ENCODE results near the gene PXMP2.
"Not testable (repeated sequence)": the region's sequence is repeated elsewhere in the genome, so short reads cannot be mapped to it uniquely, and the experiment has no call there.

PXMP2 gene

DNA sequence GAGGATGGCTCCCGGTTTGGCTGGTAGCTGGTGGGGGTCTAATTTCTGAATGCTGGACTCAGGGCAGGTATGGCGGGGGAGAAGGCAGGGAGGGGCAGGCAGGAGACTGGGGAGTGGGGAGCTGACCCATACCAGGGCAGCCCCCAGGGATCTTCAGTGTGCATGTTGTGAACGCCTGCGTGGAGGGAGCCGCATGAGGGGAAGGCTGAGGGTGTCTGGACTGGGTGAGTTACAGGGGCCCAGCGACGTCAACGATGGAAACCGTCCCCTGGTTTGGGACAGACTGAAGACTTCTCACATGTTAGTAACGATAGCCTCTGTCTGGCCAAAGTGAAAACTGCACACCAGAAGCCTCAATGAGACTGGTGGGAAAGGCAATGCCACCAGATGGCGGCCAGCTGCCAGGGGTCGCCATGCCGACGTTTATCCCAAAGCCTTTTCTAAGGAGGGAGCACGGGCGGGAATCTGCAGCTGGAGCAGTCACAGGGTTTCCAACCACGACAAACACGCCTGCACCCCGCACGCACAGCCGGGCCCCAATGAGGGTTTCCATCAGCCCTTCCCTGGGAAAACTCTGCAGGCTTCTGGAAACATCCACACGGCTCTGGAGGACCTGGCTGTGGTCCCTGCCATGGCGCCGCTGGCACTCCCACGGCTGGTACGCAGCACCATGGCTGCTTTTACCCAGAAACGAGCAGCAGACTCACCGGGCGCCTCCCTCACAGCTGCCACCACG lies 37.3 kb downstream of the PXMP2 start:
- DNase-seq, result no peak

DNA sequence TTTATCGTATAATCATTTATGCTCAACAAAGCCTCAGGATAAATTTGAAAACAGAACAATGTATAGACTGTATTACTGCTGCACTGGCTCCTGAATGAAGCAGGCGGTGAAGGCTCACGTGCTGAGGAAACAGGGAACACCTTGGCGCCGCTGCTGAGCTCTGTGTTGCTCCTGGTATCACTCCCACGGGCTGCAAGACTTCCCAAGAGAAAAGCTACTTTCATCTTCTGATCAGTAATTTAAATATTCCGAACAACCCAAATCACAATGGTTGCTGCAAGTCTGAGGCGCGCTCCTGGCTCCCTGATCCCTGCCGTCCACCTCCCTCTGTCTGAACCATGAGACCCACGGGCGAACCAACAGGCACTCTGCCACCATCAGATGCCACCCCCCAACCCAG lies 39.0 kb downstream of the PXMP2 start:
- DNase-seq, result no peak

DNA sequence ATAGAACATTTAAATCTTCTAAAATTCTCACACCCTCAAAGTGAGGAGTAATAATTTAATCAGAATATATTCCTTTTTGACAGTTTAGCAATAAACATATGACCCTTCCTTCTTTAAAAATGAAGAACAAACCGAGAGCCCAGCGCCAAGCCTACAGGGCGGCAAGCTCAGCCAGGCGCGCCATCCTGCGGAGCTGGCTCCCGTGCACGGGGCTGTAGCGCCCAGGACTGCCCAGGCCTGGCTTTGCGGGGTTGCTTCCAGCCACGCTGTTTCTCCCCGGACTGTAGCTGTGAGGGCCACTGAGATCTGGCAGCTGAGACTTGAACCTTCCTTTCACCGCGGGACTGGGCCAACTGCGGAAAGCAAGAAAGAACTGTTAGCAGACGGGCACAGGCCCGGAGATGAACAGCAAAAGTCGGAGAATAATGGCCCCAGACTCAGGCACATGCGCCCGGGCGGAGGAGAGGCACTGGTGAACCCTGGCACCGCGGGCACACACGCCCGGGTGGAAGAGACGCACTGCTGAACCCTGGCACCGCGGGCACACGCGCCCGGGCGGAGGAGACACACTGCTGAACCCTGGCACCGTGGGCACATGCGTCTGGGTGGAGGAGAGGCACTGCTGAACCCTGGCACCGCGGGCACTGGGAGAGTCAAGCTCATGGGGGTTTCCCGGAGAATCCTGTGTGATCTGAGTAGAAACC lies 39.9 kb downstream of the PXMP2 start:
- no peak for DNase-seq

DNA sequence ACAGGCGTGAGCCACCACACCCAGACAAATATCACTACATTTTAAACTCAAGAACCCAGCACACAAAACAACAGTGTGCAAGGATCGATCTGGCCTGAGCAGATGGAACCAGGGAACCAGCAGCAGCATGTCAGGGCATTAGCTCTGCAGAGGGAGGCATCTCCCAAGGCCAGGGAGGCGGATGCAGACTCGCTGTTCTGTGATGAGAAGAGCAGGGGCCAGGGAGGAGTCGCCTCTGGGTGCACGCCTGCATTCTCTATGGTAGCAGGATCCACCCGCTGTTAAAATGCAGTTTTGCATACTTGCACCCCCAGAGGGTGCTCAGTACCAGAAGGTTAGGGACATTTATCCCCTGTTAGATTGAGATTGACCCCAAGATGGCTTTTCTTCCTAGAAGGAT lies 41.1 kb downstream of the PXMP2 start:
- no peak for DNase-seq

DNA sequence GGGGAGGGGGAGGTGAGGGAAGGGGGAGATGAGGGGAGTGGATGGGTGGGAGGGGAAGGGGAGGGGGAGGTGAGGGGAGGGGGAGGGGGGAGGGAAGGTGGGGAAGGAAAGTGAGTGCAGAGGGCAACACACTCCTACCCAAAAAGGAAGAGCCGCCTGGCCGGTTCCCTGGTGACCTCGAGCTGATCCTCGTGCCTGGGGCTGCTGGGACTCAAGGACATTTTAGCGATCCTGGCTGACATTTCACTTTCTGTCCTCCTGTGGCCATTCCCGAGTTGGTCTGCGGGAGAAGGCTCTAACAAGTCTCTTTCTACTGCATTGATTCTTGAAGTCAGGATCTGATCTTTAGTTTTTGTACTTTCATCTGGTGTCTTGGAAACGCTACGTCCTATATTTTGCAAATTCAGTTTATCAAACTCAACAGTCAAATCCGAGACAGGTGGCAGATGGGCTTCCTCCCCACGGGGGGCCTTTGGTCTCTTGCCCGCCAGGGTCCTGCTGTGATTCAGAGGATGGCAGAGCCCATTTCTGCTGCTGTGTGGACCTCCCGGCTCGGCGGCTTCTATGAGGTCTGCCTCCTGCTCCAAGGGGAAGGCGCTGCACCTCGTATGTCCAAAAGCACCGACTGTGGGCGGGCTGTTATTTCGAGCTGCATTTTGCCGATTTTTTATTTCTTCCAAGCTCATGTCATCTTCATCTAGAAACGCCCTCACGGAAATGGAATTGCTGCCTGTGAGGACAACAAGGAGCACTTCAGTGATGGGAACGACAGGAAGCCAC lies 42.3 kb downstream of the PXMP2 start:
- DNase-seq, result no peak

DNA sequence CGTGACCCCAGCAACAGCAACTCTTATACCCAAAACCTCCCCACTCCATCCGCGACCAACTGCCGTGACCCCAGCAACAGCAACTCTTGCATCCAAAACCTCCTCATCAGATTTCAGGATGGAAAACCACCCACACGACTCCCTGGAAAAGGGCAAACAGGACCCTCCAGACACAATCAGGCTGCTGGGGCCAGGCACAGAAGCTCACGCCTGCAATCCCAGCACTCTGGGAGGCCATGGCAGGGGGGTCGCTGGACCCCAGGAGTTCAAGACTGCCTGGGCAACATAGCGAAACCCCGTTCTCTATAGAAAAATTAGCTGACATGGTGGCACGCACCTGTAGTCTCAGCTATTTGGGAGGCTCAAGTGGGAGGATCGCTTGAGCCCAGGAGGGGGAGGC lies 43.0 kb downstream of the PXMP2 start:
- no peak for DNase-seq

DNA sequence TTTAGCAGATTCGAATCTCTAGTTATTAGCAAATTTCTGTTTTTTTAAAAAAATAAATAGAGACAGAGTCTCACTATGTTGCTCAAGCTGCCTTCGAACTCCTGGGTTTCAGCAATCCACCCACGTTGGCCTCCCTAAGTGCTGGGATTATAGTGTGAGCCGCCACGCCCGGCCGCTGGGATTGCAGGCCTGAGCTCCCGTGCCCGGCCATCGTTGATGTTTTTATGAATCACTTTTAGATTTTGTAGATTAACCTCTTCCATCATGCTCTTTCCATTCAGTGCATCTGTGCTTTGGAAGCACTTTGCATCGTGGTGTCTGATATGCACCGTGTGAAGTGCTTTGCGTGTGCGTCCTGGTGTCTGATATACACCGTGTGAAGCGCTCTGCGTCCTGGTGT lies 44.2 kb downstream of the PXMP2 start:
- DNase-seq, result no peak

DNA sequence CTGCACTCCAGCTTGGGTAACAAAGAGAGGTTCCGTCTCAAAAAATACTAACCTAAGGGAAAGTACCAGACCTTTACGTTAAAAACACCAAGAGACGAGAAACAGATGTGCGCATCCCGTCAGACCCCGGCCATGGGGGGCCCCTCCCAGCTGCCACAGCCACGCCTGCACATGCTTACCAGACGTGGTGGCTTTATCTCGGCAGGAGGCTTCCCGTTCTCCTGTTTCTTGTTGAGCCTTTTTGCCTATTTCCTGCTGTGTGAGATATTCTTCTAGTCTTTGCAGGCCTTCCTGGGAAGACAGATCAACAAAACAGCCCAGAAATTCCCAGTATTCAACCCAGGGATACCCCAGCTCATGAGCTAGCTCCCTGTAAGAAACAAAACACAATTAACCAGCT lies 46.8 kb downstream of the PXMP2 start:
- no peak for DNase-seq

DNA sequence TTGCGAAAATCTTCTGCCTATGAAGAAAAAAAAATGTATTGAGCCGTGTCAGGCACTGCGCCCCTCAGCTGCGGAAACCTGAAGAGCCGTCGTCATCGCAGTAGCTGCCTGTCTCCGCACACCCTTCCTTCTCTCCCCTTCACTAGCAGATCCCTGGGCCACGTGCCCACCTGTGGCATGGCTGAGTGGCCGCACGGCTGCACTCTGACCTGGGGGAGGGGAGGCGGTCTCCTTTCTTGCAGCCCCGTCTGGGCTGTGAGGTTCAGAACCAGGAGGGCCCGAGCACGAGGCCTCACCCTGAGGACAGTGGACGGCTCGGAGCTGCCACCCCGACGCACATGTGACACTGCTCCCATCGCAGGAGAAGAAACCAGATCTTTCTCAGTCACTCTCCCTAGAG lies 48.1 kb downstream of the PXMP2 start:
- DNase-seq, result no peak

DNA sequence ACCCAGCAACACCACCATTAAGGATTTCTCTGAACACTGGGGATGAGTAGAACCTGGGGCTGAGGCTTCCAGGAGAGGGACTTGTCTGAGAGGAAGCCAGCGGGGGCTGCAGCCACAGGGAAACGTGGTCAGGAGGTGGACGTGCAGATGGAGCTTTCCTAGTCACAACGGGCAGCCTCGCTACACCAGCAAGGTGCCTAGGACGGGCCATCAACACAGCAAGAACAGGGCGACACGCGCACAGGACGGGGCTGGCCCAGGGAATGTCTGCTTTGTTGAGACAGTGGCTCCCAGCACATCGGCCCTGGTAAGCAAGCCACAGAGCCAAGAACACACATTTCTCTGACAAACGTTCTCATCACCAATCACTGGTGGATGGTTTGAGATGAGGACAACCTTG lies 49.0 kb downstream of the PXMP2 start:
- DNase-seq, result no peak

DNA sequence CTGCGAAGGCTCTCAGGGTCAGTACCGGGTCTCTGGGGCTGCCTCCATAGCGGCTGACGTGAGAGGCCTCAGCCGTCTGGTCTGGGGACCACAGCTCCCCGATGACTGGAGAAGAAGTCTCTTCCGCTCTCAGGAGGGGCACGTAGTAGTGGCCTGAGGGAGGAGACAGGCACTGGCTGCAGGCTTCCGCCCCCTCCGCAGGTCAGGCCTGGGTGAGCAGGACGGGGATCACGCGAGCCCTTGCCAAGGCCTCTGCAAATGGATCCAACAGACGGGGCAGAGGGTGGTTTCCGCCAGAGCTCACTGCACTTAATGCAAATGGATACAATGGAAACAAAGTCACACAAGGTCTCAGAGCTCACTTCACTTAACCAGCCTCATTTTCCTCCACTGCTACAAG lies 49.5 kb downstream of the PXMP2 start:
- no peak for DNase-seq

DNA sequence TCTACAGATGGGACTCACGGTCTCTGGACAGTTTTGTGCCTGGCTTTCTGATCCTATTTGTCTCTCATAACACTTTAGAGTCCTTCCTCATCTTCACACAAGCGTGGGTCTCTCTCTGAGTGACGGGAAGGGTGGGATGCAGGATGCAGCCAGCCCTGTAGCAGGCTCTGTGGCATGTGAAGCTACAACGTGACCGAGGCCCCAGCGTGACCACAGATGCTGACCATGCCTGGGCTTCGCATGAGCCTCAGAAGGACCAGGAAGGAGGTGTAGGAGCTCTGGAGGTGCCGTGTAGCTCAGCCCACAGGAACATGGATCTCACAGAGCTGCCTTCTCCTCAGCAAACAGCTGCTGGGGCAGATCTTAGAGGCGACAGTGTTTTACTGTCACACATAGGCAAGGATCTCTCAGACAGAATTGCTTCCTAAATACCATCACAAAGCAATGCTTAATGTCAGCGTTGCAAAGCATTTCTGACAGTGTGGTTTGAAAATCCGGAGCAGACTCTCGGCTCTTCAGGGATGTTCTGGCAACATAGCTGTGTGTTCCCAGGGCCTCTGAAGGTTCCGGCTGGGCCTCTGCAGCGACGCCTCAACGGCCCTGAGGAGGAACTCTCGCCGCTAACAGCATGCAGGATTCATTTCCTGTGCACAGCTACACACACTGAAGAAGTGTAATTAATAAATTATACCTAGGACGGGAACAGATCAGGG lies 52.4 kb downstream of the PXMP2 start:
- no peak for DNase-seq

DNA sequence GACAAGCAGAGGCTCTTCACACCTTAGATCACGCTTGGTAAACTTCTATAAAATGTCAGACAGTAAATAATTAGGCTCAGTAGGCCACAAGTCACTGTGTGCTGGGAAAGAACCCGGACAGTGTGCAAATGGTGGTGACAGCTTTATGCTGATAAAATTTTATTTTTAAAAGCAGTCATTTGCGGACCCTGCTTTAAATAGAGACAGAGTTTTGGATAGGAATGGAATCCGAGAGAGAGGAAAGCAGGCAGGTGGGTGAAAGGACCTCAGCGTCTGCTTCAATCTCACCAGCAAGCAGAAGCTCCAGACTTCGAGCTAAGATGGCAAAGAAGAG lies 52.9 kb downstream of the PXMP2 start:
- no peak for DNase-seq

DNA sequence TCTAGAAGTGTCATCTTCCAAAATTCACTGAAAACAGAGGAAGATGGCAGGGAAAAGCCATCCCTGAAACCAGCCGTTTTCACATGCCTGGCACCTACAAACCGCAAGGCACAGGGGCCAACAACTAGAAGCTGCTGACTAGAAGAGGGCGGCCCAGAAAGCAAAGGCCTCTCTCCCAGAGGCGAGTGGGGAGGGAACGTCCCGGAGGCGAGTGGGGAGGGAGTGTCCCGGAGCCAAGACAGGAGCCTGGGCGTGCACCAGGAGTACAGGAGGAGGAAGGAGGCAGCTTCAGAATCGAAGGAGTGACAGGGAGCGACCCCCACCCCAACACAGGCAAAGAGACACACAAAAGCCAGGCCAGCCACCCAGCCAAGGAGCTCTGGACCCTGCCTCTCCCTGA lies 53.3 kb downstream of the PXMP2 start:
- DNase-seq, result no peak

DNA sequence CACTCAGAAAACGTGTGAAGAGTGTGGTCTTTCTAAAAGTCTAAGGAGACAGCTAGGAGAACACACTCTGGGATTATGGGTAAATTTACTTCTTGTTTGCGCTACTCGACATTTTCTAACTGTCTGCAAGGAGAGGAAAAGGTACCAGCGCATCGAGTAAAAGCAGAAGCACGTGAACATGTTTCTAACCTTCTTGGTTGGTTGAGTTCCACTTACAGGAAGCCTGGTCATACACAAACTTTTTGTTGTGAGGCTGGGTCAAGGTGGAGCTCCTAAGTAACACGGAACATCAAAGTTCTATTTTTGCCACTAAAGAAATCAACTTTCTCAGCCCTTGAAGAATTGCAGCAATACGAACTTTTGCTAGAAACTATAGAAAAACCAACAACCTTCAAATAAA lies 54.2 kb downstream of the PXMP2 start:
- no peak for DNase-seq

DNA sequence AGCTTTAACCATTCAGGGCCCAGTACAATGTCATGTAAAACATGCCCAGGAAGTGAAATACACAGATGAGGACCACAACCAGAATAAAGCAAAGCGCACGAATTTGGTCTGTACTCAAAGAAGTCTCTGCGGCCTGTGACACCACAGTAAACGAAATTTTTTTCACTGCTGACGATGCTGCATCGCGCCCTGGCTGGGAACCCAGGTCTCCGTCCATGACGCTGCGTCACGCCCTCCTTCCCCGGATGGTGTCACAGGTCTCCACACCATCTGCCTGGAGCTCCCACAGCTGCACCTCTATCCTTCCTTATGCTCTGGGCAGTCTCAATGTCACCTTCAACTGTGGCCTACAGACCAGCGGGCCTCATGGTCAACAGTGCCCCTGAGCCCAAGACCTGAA lies 56.4 kb downstream of the PXMP2 start:
- DNase-seq, result no peak

DNA sequence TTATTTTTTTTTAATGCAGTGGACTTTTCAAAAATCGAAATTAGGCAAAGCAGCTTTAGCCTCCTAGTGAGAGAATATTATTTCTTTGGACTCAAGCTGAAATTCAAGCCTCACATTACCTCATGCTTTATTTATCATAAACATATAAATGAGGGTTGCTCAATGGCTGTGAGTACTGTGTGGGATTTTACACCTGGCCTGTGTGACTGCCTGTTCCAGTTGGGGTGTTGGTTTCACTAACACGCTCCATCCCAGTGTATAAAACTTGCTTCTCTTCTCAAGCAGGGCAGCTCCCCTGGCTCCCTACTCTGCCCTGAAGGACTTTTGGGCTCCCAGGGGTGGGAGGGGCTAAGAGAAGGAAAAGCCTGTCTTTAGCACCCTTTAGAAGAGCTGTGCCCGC lies 59.2 kb downstream of the PXMP2 start:
- DNase-seq, result no peak

DNA sequence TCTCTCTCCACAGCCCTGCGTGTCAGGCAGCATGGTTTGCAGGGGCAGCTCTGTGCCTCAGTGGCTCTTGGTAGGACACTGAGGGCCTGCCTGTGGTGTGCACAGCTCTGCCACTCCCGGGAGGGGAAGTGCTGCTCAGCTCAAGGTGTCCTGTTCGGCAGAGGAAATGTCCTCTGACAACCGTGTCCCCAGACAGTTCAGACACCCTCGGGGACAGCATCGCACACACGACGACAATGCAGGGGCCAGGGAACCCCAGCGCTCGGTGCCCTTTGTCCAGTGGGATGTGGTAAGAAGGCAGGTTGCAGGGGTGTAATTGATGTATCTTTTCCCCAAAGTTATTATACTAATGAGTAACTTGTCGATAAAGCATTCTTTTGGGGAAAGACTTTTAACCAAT lies 60.0 kb downstream of the PXMP2 start:
- no peak for DNase-seq

DNA sequence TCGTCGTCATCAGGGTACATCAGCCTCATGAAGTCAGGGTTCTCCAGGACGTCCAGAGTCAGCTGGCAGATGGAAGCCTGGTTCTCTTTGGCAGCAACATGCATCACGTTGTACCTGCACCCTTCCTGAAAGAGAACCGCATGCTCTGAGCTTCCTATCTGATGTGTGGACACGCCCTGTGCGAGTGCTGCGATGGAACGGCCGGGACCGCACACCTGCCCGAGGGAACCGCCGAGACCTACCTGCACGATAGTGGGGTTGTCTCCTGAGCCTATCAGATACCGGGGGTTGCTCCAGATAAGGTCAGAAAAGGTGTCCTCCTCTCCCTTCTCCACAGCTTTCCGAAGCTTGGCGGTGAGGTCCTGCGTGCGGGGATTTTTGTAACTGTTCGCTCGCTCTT lies 60.5 kb downstream of the PXMP2 start:
- no peak for DNase-seq

DNA sequence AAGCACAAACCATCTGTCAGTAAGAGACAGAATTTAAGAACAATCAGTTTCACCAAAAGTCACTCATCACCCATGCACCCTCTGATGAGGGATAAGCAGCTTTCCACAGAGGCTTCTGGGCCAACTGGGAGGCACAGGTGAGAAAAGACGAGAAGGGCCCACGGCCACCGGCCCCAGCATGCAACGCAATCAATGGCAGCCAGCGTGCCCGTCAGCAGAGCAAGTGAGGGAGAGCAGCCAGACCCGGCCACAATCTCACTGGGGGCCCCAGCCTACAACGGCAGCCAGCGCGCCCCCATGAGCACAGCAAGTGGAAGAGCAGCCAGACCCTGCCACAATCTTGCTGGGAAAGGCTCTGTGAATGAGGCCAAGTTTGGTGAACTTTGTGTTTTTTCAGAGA lies 60.9 kb downstream of the PXMP2 start:
- DNase-seq, result no peak

DNA sequence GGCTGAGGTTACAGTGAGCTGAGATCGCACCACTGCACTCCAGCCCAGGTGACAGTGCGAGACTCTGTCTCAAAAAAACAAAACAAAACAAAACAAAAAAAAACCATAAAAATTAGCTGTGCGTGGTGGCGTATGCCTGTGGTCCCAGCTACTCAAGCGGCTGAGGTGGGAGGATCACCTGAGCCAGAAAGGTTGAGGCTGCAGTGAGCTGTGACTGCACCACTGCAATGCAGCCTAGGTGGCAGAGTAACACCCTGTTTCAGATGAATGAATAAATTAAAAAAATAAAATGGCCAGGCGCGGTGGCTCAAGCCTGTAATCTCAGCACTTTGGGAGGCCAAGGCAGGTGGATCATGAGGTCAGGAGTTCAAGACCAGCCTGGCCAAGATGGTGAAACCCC lies 66.3 kb downstream of the PXMP2 start:
- DNase-seq, result not testable (repeated sequence)

DNA sequence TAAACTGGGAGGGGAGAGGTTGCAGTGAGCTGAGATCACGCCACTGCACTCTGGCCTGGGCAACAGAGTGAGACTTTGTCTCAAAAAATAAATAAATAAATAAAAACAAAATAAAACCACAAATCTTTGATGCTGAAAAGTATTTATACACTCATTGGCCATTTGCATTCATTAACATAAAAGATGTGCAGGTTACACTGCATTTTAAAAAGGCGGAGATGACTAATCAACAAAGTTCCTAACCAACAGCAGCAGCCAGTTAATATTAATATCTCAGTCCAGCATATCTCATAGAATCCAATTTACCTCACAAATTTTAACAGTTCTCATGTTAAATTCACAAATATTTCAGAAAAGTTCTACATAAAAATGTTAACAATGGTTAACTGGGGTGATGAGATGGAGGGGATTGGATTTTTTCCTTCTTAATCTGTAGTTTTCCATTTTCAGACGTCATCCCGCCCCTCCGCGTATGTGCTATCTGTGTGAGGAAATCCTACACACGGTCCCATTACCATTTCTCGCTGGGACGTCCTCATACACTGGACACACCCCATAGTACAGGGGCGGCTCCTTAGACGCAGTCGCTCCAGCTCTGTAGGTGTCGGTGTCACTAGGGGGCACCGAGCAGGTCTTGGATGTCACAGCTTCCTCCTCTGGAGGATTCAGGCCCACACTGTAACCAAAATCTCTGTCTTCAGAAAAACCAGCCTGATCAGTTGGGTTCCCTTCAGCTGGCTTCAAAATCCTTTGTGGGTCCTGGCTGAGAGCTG lies 67.0 kb downstream of the PXMP2 start:
- no peak for DNase-seq
